Measurements from ENCODE around the gene GRID1. TPM values are rescaled to one million over a fixed set of nuclear protein-coding genes. Genes with fewer than 3 reads are reported as not detected.

GRID1 gene
- total RNA-seq, 1 experiment from 2014 or later = 0.37 TPM

DNA sequence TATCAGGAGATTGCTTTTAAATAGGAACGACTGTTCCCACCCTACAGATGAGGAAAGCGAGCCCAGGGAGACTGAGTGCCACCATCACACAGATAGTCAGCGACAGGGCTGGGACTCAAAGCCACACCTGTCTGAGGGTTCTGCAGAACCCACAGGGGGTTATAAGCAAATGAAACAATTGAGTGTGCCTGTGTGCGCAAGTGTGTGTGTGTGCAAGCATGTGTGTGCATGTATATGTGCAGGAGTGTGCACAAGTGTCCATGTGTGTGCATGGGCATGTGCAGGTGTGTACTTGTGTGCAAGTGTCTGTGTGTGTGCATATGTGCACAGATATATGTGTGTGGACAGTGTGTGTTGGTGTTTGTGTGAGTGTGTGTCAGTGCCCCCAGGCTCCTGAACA lies 280.2 kb downstream of the GRID1 start (continued):
- TF ChIP-seq EMX1 (CRISPR knock-in tag; IDR thresholded peaks at IDR 0.05) (no peak), ZNF121 (CRISPR knock-in tag; IDR thresholded peaks at IDR 0.05) (no peak), GTF2I (CRISPR knock-in tag; conservative IDR thresholded peaks at IDR 0.05) (no peak)
- TF ChIP-seq, protein P1, sequence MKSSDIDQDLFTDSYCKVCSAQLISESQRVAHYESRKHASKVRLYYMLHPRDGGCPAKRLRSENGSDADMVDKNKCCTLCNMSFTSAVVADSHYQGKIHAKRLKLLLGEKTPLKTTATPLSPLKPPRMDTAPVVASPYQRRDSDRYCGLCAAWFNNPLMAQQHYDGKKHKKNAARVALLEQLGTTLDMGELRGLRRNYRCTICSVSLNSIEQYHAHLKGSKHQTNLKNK (CRISPR knock-in tag; IDR thresholded peaks at IDR 0.05) = no peak
- TF ChIP-seq, protein P2, sequence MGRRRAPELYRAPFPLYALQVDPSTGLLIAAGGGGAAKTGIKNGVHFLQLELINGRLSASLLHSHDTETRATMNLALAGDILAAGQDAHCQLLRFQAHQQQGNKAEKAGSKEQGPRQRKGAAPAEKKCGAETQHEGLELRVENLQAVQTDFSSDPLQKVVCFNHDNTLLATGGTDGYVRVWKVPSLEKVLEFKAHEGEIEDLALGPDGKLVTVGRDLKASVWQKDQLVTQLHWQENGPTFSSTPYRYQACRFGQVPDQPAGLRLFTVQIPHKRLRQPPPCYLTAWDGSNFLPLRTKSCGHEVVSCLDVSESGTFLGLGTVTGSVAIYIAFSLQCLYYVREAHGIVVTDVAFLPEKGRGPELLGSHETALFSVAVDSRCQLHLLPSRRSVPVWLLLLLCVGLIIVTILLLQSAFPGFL (CRISPR knock-in tag; IDR thresholded peaks at IDR 0.05; ENCODE audit: borderline replicate concordance) = no peak
- TF ChIP-seq, protein P3, sequence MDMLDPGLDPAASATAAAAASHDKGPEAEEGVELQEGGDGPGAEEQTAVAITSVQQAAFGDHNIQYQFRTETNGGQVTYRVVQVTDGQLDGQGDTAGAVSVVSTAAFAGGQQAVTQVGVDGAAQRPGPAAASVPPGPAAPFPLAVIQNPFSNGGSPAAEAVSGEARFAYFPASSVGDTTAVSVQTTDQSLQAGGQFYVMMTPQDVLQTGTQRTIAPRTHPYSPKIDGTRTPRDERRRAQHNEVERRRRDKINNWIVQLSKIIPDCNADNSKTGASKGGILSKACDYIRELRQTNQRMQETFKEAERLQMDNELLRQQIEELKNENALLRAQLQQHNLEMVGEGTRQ (CRISPR knock-in tag; IDR thresholded peaks at IDR 0.05) = no peak
- TF ChIP-seq, protein P4, sequence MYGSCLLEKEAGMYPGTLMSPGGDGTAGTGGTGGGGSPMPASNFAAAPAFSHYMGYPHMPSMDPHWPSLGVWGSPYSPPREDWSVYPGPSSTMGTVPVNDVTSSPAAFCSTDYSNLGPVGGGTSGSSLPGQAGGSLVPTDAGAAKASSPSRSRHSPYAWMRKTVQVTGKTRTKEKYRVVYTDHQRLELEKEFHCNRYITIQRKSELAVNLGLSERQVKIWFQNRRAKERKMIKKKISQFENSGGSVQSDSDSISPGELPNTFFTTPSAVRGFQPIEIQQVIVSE (CRISPR knock-in tag; IDR thresholded peaks at IDR 0.05; ENCODE audit: borderline replicate concordance) = no peak
- TF ChIP-seq, protein P5, sequence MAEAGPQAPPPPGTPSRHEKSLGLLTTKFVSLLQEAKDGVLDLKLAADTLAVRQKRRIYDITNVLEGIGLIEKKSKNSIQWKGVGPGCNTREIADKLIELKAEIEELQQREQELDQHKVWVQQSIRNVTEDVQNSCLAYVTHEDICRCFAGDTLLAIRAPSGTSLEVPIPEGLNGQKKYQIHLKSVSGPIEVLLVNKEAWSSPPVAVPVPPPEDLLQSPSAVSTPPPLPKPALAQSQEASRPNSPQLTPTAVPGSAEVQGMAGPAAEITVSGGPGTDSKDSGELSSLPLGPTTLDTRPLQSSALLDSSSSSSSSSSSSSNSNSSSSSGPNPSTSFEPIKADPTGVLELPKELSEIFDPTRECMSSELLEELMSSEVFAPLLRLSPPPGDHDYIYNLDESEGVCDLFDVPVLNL (CRISPR knock-in tag; IDR thresholded peaks at IDR 0.05; ENCODE audit: borderline replicate concordance, low read depth) = no peak

DNA sequence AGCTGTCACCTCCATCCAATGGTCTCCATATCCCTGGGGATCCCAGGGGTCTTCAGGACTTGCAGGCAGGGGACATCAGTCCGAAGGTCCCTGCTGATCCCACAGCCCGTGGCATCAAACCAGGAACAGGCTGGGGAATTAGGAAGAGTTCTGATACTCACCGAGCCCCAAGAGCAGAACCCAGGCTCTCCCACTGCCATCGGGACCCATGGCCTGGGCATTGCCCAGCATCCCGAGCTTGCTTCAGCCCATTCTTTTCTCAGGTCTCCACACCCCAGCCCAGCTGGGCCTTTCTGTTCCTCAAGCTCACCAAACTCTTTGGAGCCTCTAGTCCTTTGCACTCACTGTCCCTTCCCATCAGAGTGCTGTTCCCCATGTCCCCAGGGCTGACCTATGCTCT lies 280.9 kb downstream of the GRID1 start:
- no peak for TF ChIP-seq NR1H2 (CRISPR knock-in tag; IDR thresholded peaks at IDR 0.05)
- no peak for TF ChIP-seq PRRX2 (CRISPR knock-in tag; IDR thresholded peaks at IDR 0.05)
- TF ChIP-seq, protein P6, sequence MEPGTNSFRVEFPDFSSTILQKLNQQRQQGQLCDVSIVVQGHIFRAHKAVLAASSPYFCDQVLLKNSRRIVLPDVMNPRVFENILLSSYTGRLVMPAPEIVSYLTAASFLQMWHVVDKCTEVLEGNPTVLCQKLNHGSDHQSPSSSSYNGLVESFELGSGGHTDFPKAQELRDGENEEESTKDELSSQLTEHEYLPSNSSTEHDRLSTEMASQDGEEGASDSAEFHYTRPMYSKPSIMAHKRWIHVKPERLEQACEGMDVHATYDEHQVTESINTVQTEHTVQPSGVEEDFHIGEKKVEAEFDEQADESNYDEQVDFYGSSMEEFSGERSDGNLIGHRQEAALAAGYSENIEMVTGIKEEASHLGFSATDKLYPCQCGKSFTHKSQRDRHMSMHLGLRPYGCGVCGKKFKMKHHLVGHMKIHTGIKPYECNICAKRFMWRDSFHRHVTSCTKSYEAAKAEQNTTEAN (CRISPR knock-in tag; IDR thresholded peaks at IDR 0.05) = no peak
- no peak for TF ChIP-seq NR2C2 (CRISPR knock-in tag; IDR thresholded peaks at IDR 0.05)
- TF ChIP-seq RORB (CRISPR knock-in tag; IDR thresholded peaks at IDR 0.05) = no peak
- no peak for TF ChIP-seq EMX1 (CRISPR knock-in tag; IDR thresholded peaks at IDR 0.05)
- no peak for TF ChIP-seq TCF7 (CRISPR knock-in tag; IDR thresholded peaks at IDR 0.05; ENCODE audit: low read depth)
- TF ChIP-seq, protein P7, sequence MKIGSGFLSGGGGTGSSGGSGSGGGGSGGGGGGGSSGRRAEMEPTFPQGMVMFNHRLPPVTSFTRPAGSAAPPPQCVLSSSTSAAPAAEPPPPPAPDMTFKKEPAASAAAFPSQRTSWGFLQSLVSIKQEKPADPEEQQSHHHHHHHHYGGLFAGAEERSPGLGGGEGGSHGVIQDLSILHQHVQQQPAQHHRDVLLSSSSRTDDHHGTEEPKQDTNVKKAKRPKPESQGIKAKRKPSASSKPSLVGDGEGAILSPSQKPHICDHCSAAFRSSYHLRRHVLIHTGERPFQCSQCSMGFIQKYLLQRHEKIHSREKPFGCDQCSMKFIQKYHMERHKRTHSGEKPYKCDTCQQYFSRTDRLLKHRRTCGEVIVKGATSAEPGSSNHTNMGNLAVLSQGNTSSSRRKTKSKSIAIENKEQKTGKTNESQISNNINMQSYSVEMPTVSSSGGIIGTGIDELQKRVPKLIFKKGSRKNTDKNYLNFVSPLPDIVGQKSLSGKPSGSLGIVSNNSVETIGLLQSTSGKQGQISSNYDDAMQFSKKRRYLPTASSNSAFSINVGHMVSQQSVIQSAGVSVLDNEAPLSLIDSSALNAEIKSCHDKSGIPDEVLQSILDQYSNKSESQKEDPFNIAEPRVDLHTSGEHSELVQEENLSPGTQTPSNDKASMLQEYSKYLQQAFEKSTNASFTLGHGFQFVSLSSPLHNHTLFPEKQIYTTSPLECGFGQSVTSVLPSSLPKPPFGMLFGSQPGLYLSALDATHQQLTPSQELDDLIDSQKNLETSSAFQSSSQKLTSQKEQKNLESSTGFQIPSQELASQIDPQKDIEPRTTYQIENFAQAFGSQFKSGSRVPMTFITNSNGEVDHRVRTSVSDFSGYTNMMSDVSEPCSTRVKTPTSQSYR (CRISPR knock-in tag; IDR thresholded peaks at IDR 0.05) = no peak
- no peak for TF ChIP-seq SMAD3 (CRISPR knock-in tag; IDR thresholded peaks at IDR 0.05; ENCODE audit: borderline replicate concordance)
- no peak for TF ChIP-seq GRHL2 (CRISPR knock-in tag; IDR thresholded peaks at IDR 0.05; ENCODE audit: insufficient replicate concordance, severe bottlenecking)
- TF ChIP-seq FOXP1 (CRISPR knock-in tag; IDR thresholded peaks at IDR 0.05; ENCODE audit: borderline replicate concordance) = no peak
- TF ChIP-seq SOX15 (CRISPR knock-in tag; IDR thresholded peaks at IDR 0.05) = no peak
- TF ChIP-seq, protein P8, sequence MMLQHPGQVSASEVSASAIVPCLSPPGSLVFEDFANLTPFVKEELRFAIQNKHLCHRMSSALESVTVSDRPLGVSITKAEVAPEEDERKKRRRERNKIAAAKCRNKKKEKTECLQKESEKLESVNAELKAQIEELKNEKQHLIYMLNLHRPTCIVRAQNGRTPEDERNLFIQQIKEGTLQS (CRISPR knock-in tag; conservative IDR thresholded peaks at IDR 0.05) = no peak
- TF ChIP-seq NFATC4 (CRISPR knock-in tag; IDR thresholded peaks at IDR 0.05) = no peak
- no peak for TF ChIP-seq SP1 (CRISPR knock-in tag; conservative IDR thresholded peaks at IDR 0.05)
- TF ChIP-seq JAZF1 (CRISPR knock-in tag; IDR thresholded peaks at IDR 0.05) = no peak
- H3K4me1 Mint-ChIP-seq = 0 out of 2 replicates have a peak, but pooled peaks cover 1% of the 10 kb centered on the region
- ChIA-PET POLR2A (no interaction called here), CTCF (no interaction called here)
- no peak for DNase-seq (ENCODE audit: low spot score)
- no peaks in the 10 kb centered on the region for H3K36me3 Mint-ChIP-seq
- no peaks in the 10 kb centered on the region; the same call in 1 of the 2 replicates for H3K27me3 Mint-ChIP-seq (ENCODE audit: low read depth)
- H3K4me3 Mint-ChIP-seq = no peak overlapping the region
- no peak overlapping the region for H3K27ac Mint-ChIP-seq
- ATAC-seq = no peak
- H3K9me3 Mint-ChIP-seq = peaks cover 5% of the 10 kb centered on the region; the same call in 1 of the 2 replicates

All from WTC11 (cell line).